GM19468 (cell line): ENCODE results near the gene MRPL1.

Experiments used
- ATAC-seq: cut with Tn5 transposase; IDR thresholded peaks from one replicate; pipeline ENCODE4 v1.9.1; 2021; ENCODE audit warnings: mild to moderate bottlenecking, moderate library complexity, moderate number of reproducible peaks; ENCODE audit not compliant: unreplicated experiment; ENCODE audit errors: extremely low read depth

The MRPL1 gene

DNA sequence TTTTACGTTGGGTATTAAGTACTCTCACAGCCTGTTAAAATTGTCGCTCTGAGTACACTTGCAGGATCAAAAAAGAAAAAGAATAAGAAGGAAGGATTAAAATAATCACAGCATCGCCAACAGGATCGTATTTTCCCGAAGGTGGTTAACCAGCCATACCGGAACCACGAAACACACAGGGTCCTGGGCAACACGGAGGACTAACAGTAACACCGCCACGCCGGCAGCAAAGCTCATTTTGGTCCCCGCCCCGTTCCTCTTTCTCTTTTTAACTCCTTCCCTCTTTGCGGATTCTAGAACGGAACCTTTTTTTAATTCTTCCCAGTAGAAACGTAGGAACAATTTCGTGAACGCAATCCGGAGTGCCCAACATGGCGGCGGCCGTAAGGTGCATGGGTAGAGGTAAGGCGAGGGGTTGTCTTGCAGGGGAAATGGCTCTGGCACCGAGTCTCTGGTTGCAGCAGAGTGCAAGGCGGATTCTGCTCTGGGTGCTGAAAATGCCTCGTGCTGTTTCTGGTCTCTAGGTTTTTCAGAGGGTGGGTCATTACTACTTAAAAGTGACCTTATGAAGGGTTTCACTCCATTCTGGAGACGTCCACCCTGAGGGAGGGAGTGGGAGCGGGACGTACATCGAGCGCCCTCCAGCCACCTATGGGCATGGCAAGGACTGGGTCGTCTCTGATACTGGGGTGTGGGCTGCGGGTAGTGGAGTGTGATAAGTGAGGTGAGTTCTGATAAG is at the start of gene MRPL1:
TSS of gene MRPL1 (plus strand) at position 353 of the 739 bp plus-strand sequence. CDS start at position 372, 19 bp downstream.
- ATAC-seq = peak; percentile 76

DNA sequence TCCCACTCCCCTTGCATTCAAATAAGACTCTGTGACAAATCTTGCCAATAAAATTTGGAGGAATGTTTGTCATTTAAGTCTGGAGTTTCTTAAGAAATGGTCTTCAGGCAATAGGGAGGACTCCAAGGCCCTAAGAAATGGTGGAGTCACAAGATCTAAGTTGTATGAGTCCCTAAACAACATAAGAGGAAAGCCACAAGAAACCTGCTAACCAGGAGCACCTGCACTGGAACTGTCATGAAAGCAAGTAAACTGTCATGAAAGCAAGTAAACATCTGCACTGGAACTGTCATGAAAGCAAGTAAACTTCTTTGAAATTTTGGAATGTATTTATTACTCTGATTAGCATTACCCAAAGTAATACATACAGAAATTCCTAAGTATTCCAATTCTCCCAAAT is 47.0 kb upstream of the MRPL1 start:
- ATAC-seq = no peak

DNA sequence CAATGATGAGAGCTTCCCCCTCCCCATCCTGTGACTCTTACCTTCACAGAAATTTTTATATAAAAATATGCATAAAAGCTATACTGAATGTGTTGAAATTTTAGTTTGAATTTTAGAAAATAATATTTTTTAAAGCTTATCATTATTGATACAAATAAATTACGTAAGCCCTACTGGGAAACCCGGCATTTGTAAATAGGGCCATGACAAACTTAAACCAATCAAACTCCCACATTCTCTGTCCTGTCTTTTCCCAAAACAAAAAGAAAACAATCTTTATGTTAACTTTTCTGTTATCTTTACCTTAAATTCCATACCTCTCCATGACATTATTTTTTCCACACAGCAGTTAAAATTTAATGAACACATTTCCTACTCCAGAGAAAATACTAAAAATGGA is 46.1 kb upstream of the MRPL1 start:
- no peak for ATAC-seq

DNA sequence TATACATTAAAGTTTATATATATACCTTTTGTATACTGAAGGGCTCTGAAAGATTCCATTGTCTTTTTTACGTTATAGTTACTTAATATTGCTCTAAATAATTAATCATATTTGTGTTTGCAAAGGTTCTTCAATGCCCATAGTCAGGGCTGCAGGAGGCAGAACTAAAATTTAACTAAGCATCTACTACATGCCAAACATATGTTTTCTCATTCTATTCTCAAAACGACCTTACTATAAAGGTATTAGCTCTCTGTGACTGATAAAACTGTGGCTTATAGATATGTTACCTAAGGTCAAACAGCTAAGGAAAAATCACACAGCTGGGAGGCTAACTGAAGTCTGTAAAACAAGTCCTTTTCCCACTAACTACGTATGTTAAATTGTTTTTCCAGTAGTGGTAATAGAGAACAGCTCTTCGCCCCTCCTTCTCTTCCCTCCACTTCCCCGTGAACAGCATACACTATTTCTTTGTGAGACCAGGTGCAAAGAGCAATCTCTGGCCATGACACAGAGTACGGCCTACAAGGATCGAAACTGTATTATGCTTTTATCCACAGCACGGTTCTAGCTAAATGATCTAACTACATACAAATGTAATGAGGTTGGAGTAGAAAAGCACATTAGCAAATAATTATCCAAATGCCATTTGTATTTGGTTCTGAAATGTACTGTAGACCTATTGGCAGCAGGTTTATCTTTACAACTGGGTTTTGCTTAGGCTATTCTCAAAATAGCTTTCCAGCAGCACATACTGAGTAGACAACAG is 45.1 kb upstream of the MRPL1 start:
- no peak for ATAC-seq

DNA sequence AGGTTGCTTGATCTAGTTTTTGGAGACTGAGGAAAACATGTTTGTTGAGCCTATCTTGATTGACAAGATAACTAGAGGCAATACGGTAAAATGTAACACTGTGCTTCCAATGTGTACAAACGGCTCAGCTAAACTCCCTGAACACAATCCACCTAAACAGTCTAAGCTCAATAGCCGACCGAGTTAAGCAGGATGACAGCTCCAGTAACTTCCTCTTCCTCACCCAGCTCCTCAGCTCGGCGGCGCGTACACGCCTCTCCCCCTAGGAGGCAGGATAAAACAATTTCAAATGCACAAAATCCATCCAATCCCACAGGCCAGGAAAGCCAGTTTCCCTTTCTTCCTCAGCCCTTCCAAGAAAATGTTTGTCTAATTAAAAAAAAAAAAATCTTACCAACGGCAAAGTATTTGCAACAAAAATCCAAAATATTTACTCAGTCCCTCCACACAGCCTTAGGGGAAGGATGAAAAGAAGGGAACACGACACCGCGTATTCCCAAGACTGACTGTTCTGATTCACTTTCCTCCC is 44.5 kb upstream of the MRPL1 start:
- ATAC-seq = no peak

DNA sequence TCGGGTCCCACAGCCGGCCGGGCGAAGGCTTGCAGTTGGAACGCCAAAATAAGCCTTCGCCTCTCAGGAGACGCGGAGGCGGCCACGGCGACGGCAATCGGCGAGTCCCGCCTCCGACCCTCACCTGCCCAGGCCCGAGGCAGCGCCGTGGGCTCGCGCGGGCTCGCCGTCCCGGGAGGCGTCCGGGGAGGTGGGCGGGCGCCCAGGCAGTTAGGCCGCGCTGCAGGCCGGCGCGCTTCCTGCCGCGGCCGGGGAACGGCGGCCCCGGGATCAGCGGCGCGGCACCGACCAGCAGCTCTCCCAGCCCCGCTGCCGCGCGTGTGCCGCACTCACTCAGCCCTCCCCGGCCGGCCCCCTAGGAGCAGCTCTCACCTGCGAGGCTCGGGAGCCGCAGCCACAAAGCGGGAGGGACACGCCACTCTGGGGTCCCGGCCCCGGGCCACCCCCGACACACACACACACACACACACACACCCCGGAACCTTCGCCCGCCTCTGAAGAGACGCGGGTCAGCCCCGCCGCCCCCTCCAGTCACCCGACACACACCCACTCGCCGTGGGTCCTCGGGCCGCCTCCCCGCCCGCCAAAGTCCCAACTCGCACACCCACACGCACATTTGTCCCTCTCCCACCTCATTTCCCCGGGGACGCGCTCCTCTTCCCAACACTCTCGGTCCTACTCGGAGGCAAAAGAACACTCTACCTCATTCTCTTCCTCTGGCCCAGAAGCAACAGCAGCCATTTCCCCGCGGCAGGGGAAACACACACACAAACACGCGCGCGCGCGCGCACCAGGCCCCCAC is 43.8 kb upstream of the MRPL1 start, which contains the start of gene CNOT6L:
TSS of gene CNOT6L (minus strand) at position 767 of the 802 bp plus-strand sequence. CDS start at position 707, 60 bp downstream.
- ATAC-seq = no peak

DNA sequence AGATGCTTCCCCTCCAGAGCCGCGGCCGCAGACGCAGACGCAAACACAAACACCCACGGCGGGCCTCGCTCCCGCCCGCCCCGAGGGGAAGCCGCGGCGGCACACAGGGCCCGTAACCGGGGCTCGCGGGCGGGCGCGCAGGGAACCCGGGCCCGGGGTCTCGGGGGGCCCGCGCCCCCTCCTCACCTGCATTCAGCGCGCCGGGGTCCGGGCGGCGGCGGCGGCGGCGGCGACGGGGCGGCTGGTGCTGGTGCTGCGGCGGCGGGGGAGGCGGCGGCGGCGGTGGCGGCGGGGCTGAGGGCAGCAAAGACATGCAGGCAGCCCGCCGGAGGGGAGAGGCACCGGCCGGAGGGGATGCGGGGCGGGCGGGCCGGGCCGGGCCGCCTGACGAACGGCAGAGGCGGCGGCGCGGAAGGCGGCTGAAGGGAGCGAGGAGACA is 43.2 kb upstream of the MRPL1 start:
- ATAC-seq = no peak

DNA sequence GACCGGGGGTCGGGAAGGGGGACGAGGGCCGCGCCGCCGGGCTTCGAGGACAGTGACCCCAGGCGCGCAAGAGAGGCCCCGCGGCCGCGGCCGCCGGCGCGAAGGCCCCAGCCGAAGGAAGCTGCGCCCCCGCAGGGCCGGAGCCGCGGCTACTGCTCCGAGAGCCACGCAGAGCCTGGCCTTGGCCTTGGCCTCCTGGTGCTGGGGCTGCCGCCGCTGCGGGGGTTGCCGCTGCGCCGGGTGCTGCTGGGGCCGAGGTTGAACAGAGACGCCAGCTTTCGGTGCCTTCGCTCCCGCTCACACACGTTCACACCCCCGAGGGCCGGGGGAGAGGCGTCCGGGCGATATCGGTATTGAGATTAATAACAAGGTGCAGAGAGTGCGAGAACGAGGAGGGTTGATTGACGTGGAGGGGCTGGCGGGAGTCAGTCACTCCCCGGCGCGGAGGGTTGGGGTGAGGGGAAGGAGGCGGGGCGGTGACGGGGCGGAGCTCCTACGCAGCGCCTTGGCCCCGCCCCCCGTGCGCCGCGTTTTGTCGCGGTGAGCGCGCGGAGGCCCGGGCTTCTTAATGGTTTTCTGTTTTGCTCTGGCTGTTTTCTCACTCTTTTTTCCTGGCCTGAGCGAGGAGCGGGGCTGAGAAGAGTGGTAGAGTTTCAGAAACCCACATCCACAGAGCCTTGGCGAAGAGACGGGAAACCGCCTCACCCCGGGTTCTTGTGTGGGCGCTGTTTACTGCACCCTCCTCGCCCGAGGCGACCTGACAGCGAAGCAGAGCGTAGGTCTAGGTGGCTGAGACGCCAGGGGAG is 42.6 kb upstream of the MRPL1 start:
- ATAC-seq = peak; percentile 70

DNA sequence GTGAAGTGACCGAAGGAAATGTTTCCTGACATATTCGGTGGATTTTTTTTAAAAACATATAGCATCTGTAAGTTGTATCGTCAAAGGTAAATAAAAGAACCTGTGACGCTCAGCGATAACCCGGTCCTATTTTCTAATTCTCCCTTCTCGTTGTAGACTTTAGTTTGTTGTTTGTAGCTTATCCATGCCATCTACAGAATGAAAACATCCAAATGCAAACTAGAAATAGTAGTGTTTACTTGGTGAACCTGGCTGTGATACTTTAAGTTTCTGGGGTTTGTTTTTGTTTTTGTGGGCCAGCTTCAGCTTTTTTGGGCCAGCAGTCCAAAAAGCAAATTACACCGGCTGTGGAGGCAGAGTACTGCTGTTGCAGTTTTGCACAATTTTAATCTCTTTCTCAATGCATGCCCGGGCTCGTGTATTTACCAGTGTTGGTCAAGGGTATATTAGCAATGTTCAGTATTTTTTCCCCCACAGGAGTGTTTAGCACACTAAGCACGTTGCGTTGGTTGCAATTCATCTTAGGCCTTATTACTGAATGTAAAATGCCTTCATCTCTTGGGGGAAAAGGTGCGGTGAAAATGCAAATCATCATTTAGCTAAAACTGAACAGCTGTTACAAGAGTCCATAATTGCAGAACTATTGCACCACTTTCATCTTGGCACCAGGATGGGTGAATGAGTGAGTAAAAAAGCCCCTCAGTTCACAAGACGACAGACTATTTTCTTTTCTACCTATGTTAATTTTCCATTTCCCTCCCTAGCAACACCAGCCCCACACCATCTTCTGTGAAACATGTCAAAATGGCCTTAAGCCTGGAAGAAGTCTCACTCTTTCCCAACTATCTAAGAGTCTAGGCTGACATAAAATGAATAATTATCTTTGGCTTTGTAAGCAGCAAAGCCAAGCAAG is 41.7 kb upstream of the MRPL1 start:
- ATAC-seq = no peak

DNA sequence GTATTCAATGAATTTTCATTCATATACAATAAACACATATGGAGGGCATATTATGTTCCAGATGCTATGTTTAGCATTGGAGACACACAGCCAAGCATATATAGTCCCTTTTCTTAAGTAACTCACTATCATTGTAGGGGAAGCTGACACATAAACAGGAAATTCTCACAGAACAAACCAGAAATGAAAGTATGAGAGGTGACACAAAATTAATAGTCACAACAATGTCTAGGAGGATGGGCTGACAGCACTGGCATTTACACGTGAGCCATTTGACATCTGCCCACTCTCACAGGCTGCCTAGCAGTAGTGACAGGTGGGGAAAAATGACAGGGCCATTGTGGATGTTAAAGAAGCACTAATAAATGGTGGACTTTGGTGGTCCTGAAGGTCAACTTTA is 40.9 kb upstream of the MRPL1 start:
- no peak for ATAC-seq

DNA sequence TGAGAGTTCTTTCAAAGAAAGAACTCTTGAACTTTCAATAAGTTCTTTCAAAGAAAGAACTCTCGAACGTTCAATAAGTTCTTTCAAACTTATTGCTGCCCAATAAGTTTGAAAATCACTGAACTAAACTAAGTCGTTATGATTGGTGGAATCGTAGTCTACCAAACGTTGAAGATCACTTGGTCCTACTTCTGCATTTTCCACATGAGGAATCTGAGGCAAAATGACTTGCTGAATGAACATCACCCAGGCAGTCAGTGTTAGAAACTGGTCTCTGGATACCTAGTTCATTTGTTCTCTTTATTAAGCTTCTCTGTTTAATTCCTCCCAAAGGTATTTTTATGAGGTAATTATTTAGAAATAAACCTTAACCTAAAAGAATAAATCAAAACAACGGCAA is 36.4 kb upstream of the MRPL1 start:
- no peak for ATAC-seq

DNA sequence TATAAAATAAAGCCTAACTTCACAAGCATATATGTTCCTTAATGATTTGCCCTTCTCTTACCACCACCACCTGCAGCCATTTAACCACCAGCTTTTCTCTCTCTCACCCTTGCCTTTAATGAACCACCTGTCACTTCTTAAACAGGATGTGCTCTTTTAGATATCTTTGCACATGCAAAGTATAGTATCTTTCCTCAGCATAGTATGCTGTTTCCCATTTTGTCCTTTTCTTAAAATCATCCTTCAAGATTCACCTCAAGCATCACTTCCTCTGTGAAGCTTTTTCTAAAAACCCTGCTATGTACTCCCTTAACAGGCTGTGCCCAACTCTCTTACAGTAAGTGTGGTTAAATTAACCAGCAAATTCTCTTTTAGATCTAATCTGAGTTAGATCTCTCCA is 35.3 kb upstream of the MRPL1 start:
- ATAC-seq = no peak

DNA sequence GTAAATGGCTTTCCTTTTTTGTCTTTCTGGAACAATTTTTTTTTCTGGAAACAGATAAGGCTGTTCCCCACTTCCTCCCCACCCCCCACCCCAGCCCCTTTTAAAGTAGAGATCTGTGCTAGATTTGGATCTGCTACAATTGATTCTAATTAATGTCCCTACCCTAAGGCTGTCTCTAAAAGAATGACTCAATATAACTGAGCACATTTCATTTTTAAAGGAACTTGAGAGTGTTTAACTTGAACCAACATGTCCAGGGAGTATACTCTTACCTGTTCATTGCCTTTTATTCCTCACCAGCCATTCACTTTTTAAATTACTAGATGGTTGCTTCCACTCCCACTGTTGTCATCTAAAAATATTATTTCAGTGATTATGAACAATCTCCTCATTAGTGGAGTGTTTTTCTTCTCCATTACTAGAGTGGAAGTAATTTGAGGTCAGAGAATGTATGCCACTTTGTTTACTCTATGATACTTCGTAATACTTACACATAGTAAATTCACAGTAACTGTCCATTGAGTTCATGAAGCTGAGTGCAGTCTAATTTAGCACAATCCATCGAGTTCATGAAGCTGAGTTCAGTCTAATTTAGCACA is 29.4 kb upstream of the MRPL1 start:
- no peak for ATAC-seq

DNA sequence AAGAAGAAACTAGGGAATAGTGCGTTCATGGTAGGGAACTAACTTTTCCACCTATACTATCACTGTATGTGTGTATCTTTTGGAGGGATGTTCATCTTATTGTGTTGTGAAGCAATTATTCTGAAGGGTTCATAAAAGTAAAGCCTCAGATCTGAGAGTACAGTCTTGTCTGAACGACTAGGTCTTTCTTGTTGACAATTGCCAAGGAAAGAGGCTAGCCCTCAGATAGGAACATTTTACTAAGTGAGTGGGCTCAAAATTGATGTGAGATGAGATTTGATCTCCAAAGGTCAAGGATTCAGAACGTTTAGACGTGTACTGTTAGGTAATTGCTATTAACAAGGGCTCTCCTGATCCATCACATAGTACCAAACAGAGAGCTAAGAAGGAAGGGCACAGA is 28.2 kb upstream of the MRPL1 start:
- ATAC-seq = no peak

DNA sequence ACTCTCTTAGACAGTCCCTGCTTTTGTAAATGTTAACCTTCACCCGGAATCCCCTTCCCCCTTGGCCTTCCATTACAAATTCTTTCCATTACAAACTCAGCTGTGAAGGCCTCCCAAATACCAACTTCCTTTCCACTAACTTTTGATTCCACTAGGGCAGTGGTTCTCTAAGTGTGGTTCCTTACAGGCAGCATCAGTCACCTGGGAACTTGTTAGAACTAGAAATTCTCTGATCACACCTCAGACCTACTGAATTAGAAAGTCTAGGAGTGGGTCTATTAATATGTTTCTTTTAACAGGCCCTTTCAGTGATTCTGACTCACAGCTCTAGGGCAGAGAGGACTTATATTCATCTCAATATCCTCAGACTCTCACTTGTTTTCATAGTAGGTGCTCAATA is 19.0 kb upstream of the MRPL1 start:
- ATAC-seq = no peak

DNA sequence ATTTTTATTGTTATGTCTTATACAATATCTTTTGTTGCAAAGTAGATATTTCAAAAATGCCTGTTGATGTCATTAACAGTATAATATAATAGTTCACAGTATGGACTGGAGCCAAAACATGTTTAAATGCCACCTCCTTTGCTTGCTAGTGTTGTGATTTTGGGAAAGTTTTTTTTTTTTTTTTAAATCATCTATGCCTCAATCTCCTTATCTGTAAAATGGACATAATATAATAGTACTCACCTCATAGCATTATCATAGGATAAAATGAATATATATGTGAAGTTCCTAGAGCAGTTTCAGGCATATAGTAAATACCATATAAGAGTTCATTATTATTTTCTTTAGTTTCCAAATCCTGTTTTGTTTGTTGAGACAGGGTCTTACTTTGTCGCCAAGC is 18.3 kb upstream of the MRPL1 start:
- no peak for ATAC-seq

DNA sequence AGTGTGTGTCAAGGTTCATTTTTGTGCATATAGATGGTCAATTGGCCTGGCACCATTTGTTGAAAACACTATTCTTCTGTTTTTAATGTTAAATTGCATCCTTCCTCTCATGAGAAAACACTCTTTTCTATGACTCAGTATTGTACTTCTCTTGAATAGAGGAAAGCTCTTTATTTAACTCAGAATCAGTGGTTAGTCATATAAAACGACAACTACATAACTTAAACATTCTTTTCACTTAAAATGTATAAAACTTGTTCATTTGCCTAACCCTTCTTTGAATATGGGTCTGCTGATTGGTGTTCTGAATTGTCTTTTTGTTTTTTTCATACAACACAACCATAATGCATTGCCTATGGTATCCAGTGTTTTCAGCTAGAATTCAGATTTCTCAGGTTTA is 17.2 kb upstream of the MRPL1 start:
- no peak for ATAC-seq

DNA sequence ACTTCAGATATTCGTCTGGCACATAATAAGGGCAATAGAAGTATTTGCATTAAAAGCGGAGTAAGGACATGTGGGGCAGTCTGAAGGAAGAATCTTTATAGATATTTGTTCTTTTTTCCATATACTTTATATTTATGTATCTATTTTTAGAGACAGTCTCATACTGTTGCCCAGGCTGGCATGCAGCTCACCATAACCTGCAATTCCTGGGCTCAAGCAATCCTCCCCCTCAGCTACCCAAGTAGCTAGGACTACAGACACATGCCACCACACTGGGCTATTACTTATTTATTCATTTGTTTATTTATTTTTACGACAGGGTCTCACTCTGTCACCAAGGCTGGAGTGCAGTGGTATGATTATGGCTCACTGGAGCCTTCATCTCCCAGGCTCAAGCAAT is 16.7 kb upstream of the MRPL1 start:
- no peak for ATAC-seq
